Glutamatergic neuron (in vitro differentiated cells): ENCODE measurements around the gene SSBP4. TPM values are rescaled to one million over a fixed set of nuclear protein-coding genes. Genes with fewer than 3 reads are reported as not detected.
A peak's percentile ranks its signal among the peaks of the same experiment; 100 is the strongest.

Experiments used
- DNase-seq: peaks from one replicate; pipeline ENCODE4 v3.0.0; 2022
- H3K27ac Mint-ChIP-seq: one replicate; pipeline ENCODE4 v1.8.0; 2020; ENCODE audit warnings: mild to moderate bottlenecking, mixed read lengths, inconsistent platforms; ENCODE audit not compliant: unreplicated experiment
- H3K27me3 Mint-ChIP-seq: one replicate; pipeline ENCODE4 v1.8.0; 2020; ENCODE audit warnings: mild to moderate bottlenecking, moderate library complexity, mixed read lengths, inconsistent platforms; ENCODE audit not compliant: unreplicated experiment
- H3K36me3 Mint-ChIP-seq: one replicate; pipeline ENCODE4 v1.8.0; 2020; ENCODE audit warnings: mild to moderate bottlenecking, mixed read lengths, inconsistent platforms; ENCODE audit not compliant: unreplicated experiment
- H3K4me1 Mint-ChIP-seq: one replicate; pipeline ENCODE4 v1.8.0; 2020; ENCODE audit warnings: mild to moderate bottlenecking, low read depth, mixed read lengths, inconsistent platforms; ENCODE audit not compliant: unreplicated experiment
- H3K4me3 Mint-ChIP-seq: one replicate; pipeline ENCODE4 v1.8.0; 2020; ENCODE audit warnings: mild to moderate bottlenecking, mixed read lengths, inconsistent platforms; ENCODE audit not compliant: unreplicated experiment
- H3K9me3 Mint-ChIP-seq: one replicate; pipeline ENCODE4 v1.8.0; 2020; ENCODE audit warnings: mild to moderate bottlenecking, moderate library complexity, mixed read lengths, inconsistent platforms; ENCODE audit not compliant: unreplicated experiment
- total RNA-seq: library from RNA; stranded (reverse); fragmentation: NEBNext Ultra II Directional; extraction: Animal tissue kit (Norgen Biotek cat#: 25700); gene quantifications from one replicate; pipeline ENCODE4 v1.2.1, GENCODE V29; 2021; ENCODE audit not compliant: unreplicated experiment
- TF ChIP-seq, protein P1 (sequence below): fragments of 200-600 bp; sonication (generic); IDR thresholded peaks from one replicate; pipeline ENCODE4 v1.5.0; 2021; ENCODE audit not compliant: partially characterized antibody, unreplicated experiment

Gene SSBP4
- total RNA-seq, 1 donor from 2014 or later: 177 TPM

DNA sequence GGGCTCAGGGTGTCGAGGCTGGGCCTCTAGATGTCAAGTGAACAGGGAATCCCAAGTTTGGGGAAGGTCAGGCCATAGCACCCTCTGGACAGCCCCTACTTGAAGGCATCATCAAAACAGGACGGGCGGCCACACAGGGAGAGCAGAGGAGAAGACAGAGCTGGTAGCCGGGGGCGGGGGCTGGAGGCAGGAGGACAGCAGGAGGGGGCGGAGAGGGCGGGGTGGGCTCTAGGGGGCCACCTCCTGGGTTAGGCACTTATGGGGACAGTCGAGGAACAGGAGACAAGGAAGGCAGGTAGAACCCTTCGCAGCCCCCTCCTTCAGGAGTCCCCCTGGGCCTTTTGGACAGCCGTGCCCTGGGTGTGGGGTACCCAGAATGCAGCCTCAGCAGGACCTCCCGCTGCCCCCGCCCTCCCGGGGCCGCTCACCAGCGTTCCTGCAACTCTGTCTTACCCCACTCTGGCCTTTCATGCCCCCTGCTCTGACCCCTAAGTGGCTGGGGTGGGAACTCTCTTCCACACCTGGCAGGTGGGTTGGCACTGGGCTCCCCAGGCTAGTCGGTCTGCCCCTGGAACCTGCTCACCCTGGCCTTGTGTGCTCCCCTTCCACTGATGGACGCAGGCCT lies 5.8 kb downstream of the SSBP4 start:
- Mint-ChIP-seq H3K4me3 (no peak overlapping the region), H3K4me1 (peaks cover 25% of the 10 kb centered on the region), H3K27me3 (peaks cover 11% of the 10 kb centered on the region), H3K9me3 (peaks cover 22% of the 10 kb centered on the region), H3K27ac (peak overlapping the region; percentile 28), H3K36me3 (no peaks in the 10 kb centered on the region)
- TF ChIP-seq, protein P1, sequence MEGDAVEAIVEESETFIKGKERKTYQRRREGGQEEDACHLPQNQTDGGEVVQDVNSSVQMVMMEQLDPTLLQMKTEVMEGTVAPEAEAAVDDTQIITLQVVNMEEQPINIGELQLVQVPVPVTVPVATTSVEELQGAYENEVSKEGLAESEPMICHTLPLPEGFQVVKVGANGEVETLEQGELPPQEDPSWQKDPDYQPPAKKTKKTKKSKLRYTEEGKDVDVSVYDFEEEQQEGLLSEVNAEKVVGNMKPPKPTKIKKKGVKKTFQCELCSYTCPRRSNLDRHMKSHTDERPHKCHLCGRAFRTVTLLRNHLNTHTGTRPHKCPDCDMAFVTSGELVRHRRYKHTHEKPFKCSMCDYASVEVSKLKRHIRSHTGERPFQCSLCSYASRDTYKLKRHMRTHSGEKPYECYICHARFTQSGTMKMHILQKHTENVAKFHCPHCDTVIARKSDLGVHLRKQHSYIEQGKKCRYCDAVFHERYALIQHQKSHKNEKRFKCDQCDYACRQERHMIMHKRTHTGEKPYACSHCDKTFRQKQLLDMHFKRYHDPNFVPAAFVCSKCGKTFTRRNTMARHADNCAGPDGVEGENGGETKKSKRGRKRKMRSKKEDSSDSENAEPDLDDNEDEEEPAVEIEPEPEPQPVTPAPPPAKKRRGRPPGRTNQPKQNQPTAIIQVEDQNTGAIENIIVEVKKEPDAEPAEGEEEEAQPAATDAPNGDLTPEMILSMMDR: no peak
- no peak for DNase-seq

DNA sequence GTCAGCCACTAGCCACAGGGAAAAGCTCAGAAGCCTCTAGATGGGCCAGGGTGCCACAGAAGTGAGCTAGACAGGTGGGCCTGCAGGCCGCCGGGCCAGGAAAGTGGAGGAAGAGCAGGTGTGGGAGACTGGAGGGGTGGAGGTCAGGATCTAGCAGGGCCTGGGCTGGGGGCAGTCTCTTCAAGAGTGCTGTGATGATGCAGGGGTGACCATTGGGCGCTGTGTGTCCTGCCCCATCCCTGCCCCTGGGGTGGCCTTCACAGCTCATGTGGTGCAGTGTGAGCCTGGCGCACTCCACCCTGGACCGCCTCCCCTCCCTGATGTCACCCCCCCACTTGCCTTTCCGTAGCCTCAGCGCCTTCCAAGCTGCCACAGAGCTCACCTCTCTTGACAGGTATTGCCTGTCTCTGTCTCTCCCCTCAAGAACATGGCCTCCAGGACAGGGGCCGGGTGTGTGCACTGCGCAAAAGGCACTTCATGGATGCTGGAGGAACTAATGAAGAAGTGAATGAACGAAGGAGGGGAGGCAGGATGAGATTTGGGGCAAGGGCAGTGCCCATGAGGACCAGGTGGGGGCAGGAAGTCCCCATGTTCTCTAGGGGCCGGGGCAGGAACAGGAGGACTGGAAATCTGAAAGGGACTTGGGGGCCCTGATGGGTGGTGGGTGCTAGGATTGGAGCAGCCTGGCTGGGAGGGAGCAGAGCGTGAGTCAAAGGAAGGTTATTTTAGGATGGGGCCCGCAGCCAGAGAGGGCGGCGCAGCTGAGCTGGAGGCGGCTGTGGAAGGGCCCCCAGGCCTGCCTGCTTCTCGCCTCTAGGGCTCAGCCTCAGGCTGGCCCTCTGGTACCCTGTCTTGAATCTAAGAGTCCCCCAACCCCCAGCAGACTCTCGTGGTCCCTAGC lies 6.6 kb downstream of the SSBP4 start:
- peaks cover 10% of the 10 kb centered on the region for H3K27me3 Mint-ChIP-seq
- no peaks in the 10 kb centered on the region for H3K36me3 Mint-ChIP-seq
- TF ChIP-seq, protein P1: no peak
- H3K4me3 Mint-ChIP-seq: peak overlapping the region; percentile 49
- DNase-seq: no peak
- H3K4me1 Mint-ChIP-seq: peaks cover 25% of the 10 kb centered on the region
- peaks cover 16% of the 10 kb centered on the region for H3K9me3 Mint-ChIP-seq
- peak overlapping the region; percentile 52 for H3K27ac Mint-ChIP-seq

DNA sequence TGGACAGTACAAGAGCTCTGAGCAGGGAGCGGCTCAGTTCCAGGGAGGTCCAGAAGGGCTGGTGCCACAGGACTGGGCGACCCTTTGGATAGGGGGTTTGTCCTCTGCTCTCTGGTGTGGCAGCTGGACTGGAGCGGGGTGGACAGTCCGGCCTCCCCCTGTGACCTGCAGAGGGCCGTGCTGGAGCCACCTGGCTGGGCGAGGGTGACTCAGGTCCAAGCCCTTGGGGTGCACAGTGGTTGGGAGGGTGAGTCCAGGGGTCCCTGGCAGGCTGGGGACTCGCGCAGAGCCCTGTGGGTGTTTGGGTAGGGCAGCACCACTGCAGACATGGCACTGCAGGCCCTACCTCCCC lies 7.2 kb downstream of the SSBP4 start:
- Mint-ChIP-seq H3K27me3 (peaks cover 9% of the 10 kb centered on the region), H3K27ac (no peak overlapping the region), H3K4me3 (no peak overlapping the region), H3K9me3 (peaks cover 15% of the 10 kb centered on the region), H3K36me3 (no peaks in the 10 kb centered on the region), H3K4me1 (peaks cover 23% of the 10 kb centered on the region)
- TF ChIP-seq, protein P1: no peak
- no peak for DNase-seq

GRCh38 chr19:18427080-18427742 lies 8.0 kb downstream of the SSBP4 start:
- peaks cover 10% of the 10 kb centered on the region for H3K27me3 Mint-ChIP-seq
- peak; percentile 19 for DNase-seq
- no peaks in the 10 kb centered on the region for H3K36me3 Mint-ChIP-seq
- H3K27ac Mint-ChIP-seq: peak overlapping the region; percentile 94
- TF ChIP-seq, protein P1: no peak
- peaks cover 11% of the 10 kb centered on the region for H3K9me3 Mint-ChIP-seq
- H3K4me1 Mint-ChIP-seq: peaks cover 20% of the 10 kb centered on the region
- peak overlapping the region; percentile 25 for H3K4me3 Mint-ChIP-seq
